ENCODE measurements around the gene UVRAG.
"Not testable (repeated sequence)": the region's sequence is repeated elsewhere in the genome, so short reads cannot be mapped to it uniquely, and the experiment has no call there.

Gene UVRAG

DNA sequence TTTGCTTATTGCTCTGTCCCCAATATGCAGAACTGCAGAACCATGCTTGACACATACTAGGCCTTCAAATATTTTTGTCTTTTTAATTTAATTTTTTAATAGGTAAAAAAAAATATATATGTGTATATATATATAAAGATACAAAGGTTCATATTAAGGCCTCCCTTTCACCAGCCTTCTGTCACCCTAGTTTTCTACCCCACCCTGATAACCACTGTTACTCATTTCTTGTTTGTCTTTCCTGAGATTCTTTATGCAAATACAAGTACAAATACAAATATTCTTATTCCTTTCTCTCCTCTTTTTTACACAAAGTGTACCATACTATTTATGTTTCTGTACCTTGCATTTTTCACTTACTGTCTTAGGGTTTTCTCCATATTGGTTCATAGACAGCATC is 43.0 kb downstream of the UVRAG start:
- Histone ChIP-seq H3K36me3 (ENCODE audit: insufficient read depth, low read length) (no peaks in the 10 kb centered on the region), H3K4me1 (ENCODE audit: insufficient read depth, low read length) (no peaks in the 10 kb centered on the region), H3K9me3 (ENCODE audit: control insufficient read depth, insufficient read depth, low read length) (no peaks in the 10 kb centered on the region), H3K9ac (ENCODE audit: low read depth, low read length) (no peak overlapping the region)

DNA sequence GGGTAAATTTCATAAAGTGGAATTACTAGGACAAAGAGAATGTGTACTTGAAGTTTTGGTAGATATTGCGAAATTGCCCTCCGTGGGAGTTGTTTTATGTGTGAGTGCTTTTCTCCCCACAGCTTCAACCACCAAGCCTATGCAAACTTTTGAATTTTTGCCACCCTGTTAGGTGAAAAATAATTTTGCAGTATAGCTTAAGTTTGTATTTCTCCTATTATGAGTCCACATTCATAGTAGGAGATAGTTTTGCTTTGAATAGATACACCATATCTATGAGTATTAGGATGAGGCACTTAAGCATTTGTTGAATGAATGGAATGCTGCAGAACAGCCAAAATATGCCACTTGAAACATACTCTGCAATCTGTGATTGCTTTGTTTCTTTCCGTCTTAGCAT is 43.6 kb downstream of the UVRAG start:
- Histone ChIP-seq H3K9ac (ENCODE audit: low read depth, low read length) (no peak overlapping the region), H3K4me1 (ENCODE audit: insufficient read depth, low read length) (no peaks in the 10 kb centered on the region), H3K36me3 (ENCODE audit: insufficient read depth, low read length) (no peaks in the 10 kb centered on the region), H3K9me3 (ENCODE audit: control insufficient read depth, insufficient read depth, low read length) (no peaks in the 10 kb centered on the region)

DNA sequence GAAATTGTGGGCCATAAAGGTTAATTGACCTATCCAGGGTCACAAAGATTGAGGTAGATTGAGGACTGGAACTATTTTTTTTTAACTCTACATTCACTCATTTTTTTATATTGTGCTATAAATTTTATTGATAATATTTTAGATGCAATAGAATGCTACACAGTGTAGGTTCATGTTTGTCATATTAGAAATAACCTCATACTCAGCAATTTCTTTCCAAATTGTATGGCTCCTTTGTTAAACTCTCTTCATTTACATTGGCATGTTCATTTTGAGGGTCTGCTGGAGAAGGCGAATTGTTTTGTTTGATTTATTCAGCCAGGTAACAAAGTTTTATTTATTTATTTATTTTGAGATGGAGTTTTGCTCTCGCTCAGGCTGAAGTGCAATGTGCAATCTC is 44.6 kb downstream of the UVRAG start:
- no peaks in the 10 kb centered on the region for H3K36me3 ChIP-seq (ENCODE audit: insufficient read depth, low read length)
- H3K9me3 ChIP-seq (ENCODE audit: control insufficient read depth, insufficient read depth, low read length): no peaks in the 10 kb centered on the region
- H3K4me1 ChIP-seq (ENCODE audit: insufficient read depth, low read length): no peaks in the 10 kb centered on the region
- no peak overlapping the region for H3K9ac ChIP-seq (ENCODE audit: low read depth, low read length)

DNA sequence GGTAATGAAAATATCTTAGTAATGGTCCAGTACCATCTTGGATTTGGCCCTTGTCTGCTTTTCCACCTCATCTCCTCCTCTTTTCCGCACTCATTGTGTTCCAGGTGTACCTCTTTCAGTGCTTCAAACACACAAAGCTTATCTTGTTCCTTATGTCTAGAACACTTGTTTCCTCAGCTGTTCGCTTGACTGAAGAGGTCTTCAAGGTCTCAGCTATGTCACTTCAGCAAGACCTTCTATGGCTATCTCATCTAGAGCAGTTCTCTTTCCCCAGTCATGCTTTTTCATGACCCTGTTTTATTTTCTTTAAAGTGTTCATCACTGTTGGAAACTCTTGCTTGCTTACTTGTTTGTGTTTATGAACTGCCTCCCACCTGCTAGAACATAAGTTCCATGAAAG is 47.4 kb downstream of the UVRAG start:
- Histone ChIP-seq H3K9ac (ENCODE audit: low read depth, low read length) (no peak overlapping the region), H3K4me1 (ENCODE audit: insufficient read depth, low read length) (no peaks in the 10 kb centered on the region), H3K9me3 (ENCODE audit: control insufficient read depth, insufficient read depth, low read length) (no peaks in the 10 kb centered on the region), H3K36me3 (ENCODE audit: insufficient read depth, low read length) (no peaks in the 10 kb centered on the region)

DNA sequence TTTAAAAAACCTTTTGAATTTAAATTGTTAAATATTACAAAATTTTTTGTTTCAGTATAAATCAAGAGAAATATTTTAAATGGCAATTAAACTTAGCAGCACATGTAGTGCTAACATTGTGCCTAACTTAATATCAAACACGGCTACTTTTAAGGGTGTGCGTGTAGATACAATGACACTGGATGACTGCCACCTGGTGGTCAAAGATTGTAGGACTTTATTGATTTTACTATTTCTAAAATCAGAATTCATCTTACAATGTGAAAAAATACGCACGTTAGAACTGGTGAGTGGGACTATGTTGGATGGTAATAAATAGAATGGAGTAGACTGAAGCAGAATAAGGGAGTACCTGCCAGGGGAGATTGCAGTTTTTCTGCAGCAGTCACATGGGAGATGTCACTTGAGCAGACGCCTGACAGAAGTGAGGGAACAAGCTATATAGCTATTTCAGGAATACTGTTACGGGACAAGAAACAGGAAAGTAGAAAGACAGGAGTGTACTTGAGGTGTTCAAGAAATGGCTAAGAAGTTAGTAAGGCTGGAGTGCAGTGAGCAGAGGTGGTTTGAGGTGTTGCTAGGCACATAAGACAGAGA is 52.9 kb downstream of the UVRAG start:
- Histone ChIP-seq H3K36me3 (ENCODE audit: insufficient read depth, low read length) (no peaks in the 10 kb centered on the region), H3K9ac (ENCODE audit: low read depth, low read length) (no peak overlapping the region), H3K4me1 (ENCODE audit: insufficient read depth, low read length) (no peaks in the 10 kb centered on the region), H3K9me3 (ENCODE audit: control insufficient read depth, insufficient read depth, low read length) (no peaks in the 10 kb centered on the region)

DNA sequence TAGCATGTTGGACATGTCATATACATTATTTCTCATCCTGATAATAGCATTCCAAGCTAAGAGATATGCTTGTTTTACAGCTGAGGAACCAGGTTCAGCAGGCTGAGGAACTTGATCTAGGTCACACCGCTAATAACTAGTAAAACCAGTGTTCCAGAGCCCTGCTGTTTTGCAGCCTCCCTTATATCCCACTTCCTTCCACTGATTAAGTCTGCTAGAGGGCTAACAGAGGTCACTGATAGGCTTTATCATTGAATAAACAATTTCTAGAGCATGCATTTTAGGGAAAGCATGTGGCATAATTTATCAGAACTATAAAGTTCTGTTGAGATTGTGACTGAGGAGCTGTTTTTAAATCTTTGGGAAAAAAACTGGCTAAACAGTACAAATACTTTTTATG is 54.0 kb downstream of the UVRAG start:
- no peaks in the 10 kb centered on the region for H3K9me3 ChIP-seq (ENCODE audit: control insufficient read depth, insufficient read depth, low read length)

DNA sequence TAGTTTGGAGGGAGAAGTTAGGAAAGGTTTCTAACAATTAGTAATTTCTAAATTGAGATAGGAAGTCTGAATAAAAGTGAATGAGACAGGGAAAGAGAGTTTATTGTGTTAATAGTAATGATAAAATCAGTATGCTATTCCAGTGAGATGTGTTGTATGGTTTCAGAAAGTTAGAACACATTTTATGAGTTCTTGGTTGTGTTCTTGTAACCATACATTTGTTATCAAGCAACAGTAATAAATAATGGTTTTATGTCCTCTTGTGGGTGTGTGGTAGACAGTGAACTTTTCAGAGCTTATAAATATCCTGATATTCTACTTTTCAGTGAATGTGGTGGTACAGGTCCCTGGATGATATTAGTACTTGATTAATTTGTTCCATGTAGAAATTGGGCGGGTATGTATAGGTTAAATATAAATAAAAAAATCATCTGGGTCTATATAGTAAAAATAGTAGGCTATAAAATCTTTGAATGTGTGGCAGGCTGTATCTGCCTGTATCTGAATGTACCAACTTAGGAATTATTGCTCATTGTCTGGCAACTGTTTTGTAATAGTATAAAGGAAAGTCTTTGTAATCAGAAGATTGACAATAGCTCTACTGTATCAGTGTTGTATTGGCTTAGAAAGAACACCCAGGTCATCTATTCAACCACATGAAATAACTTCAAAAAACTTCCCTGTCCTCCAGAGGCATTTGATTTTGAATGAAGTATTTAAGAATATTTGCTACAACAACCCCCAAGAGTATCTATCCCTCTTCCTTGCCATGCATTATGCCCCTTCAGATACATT is 54.8 kb downstream of the UVRAG start:
- no peaks in the 10 kb centered on the region for H3K36me3 ChIP-seq (ENCODE audit: insufficient read depth, low read length)
- no peaks in the 10 kb centered on the region for H3K4me1 ChIP-seq (ENCODE audit: insufficient read depth, low read length)
- no peak overlapping the region for H3K9ac ChIP-seq (ENCODE audit: low read depth, low read length)
- H3K9me3 ChIP-seq (ENCODE audit: control insufficient read depth, insufficient read depth, low read length): no peaks in the 10 kb centered on the region

More for the DNA sequence above, 54.0 kb downstream of the UVRAG start:
- Histone ChIP-seq H3K4me1 (ENCODE audit: insufficient read depth, low read length) (no peaks in the 10 kb centered on the region), H3K9ac (ENCODE audit: low read depth, low read length) (no peak overlapping the region), H3K36me3 (ENCODE audit: insufficient read depth, low read length) (no peaks in the 10 kb centered on the region)

DNA sequence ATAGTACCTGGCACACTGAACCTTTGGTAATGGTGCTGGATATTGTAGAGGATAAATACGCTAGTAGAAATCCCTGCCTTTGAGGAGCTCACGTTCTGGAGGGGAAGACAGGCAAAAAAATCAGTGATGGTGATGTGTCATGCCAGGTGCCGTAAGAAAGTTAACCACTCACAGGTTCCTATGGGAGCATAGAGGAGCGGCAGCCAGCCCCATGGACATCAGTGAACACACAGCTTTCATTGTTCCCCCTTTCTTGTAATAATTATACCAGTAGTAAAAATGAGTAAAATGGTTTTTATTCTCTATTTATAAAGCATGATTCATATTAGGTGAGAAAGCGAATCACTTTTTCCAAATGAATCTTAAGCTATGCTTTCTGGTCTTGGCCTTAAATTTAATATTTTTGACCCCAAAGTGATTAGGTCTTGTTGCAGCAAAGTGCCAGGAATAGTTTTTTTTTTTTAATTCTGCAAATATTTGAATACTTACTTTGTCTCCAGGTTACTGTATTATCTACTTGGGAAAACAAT is 57.9 kb downstream of the UVRAG start:
- H3K9ac ChIP-seq (ENCODE audit: low read depth, low read length): no peak overlapping the region
- no peaks in the 10 kb centered on the region for H3K9me3 ChIP-seq (ENCODE audit: control insufficient read depth, insufficient read depth, low read length)
- no peaks in the 10 kb centered on the region for H3K36me3 ChIP-seq (ENCODE audit: insufficient read depth, low read length)
- H3K4me1 ChIP-seq (ENCODE audit: insufficient read depth, low read length): no peaks in the 10 kb centered on the region

DNA sequence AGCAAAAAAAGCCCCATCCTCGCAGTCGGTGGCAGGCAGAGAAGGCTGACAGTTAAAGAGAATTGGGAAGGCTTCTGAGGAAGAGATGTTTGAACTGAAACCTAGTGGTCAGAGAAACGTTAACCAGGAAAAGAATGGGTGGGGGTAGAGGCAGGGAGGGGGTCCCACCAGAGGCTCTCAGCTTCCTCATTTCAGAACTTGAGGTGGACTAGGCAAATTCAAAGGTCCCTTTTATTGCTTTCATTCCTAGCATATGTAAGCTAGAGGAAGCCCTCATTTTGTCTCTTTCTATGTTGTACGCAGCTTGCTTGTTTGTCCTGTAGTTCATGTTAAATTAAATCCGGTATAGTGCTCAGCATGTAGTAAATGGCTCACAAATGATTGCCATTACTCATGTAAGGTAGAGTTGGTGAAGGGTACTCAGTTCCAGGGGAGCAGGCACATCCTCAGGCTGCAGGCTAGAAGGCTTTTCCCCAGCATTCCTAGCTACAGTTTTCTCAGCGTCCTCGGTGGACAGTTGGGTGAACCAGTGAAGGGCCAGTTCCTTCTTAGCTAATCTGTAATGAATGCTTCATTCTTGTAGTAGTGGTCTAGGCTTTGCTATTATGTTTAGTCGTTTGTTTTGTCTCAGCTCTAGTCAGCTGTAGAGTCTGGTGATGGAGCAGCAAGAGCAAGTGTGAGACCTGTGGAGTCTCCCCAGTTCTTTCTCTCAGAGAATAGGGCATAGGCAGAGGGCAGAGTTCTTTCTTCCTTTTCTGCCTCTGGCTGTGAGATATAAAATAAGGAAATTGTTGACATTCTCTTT is 58.6 kb downstream of the UVRAG start:
- Histone ChIP-seq H3K4me1 (ENCODE audit: insufficient read depth, low read length) (no peaks in the 10 kb centered on the region), H3K9ac (ENCODE audit: low read depth, low read length) (no peak overlapping the region), H3K9me3 (ENCODE audit: control insufficient read depth, insufficient read depth, low read length) (no peaks in the 10 kb centered on the region), H3K36me3 (ENCODE audit: insufficient read depth, low read length) (no peaks in the 10 kb centered on the region)

DNA sequence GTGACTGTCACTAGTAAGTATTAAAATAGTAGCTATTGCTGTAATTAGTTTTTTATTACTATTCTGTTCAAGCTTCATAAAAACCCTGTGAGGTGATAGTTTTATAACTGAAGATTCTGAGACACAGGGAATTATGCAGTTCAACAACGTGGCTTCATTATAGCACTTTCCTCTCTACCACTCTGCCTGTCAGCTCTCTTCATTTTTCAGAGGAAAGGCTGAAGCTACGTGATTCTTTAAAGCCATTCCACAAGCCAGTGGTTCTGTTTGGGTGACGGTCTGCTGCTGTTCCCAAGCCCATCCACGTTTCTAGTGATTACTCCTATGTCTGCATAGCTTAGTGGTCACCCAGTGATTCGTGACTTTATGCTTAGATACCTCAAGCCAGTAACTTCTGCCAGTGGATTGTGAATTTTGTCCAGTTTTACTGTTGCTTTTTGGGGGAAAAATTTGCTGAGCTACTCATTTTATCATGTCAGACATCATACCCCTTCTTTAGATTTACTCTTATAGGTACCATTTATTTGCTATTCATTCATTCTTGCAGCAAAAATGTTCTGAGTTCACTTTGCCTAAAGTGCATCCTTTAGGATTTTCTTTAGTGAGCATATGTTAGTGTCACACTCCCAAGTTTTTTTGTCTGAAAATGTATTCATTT is 59.8 kb downstream of the UVRAG start:
- no peaks in the 10 kb centered on the region for H3K36me3 ChIP-seq (ENCODE audit: insufficient read depth, low read length)
- no peaks in the 10 kb centered on the region for H3K9me3 ChIP-seq (ENCODE audit: control insufficient read depth, insufficient read depth, low read length)
- no peak overlapping the region for H3K9ac ChIP-seq (ENCODE audit: low read depth, low read length)
- no peaks in the 10 kb centered on the region for H3K4me1 ChIP-seq (ENCODE audit: insufficient read depth, low read length)

DNA sequence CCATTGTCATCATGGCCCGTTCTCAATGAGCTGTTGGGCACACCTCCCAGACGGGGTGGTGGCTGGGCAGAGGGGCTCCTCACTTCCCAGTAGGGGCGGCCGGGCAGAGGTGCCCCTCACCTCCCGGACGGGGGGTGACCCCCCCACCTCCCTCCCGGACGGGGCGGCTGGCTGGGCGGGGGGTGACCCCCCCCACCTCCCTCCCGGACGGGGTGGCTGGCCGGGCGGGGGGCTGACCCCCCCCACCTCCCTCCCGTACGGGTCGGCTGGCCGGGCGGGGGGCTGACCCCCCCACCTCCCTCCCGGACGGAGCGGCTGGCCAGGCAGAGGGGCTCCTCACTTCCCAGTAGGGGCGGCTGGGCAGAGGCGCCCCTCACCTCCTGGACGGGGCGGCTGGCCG is 62.3 kb downstream of the UVRAG start:
- H3K4me1 ChIP-seq (ENCODE audit: insufficient read depth, low read length); H3K9ac ChIP-seq (ENCODE audit: low read depth, low read length); H3K9me3 ChIP-seq (ENCODE audit: control insufficient read depth, insufficient read depth, low read length); H3K36me3 ChIP-seq (ENCODE audit: insufficient read depth, low read length): not testable (repeated sequence)

DNA sequence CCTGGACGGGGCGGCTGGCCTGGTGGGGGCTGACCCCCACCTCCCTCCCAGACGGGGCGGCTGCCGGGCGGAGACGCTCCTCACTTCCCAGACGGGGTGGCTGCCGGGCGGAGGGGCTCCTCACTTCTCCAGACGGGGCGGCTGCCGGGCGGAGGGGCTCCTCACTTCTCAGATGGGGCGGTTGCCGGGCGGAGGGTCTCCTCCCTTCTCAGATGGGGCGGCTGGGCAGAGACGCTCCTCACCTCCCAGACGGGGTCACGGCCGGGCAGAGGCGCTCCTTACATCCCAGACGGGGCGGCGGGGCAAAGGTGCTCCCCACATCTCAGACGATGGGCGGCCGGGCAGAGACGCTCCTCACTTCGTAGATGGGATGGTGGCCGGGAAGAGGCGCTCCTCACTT is 62.9 kb downstream of the UVRAG start:
- not testable (repeated sequence) for H3K9me3 ChIP-seq (ENCODE audit: control insufficient read depth, insufficient read depth, low read length); H3K9ac ChIP-seq (ENCODE audit: low read depth, low read length); H3K4me1 ChIP-seq (ENCODE audit: insufficient read depth, low read length); H3K36me3 ChIP-seq (ENCODE audit: insufficient read depth, low read length)

DNA sequence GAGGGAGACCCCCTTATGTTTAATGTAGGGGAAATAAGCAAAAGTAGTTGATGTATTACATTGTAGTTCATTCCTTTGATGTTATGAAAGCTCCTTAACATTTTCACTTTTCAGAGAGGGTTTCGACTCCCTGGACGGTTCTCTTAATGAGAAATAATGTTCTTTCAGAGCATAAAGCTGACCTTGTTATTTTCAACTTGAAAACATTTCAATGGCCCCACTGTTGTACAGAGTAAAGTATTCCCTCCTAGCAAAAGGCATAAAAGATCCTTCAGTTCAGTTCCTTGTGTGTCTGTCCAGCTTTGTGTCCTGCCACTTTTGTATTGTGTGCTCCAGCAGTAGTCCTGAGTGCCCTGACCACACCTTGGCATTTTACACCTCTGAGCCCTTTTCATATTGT is 63.9 kb downstream of the UVRAG start:
- H3K4me1 ChIP-seq (ENCODE audit: insufficient read depth, low read length): no peaks in the 10 kb centered on the region
- no peaks in the 10 kb centered on the region; the same call in 1 of the 2 replicates for H3K36me3 ChIP-seq (ENCODE audit: insufficient read depth, low read length)

DNA sequence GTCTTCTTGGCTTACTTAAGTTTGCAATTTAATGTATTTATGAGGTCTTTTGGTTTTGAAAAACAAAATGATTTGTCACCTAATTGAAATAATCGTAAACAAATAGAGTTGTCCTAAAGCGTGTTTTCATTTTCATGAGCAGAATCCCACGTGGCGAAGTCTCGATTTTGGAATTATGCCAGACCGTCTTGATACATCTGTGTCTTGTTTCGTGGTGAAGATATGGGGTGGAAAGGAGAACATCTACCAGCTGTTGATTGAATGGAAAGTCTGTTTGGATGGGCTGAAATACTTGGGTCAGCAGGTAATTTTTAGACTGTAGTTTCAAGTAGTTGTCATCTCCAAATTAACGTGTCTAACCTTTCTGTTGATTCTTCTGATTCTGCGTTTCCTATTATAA is 64.7 kb downstream of the UVRAG start:
- H3K4me1 ChIP-seq (ENCODE audit: insufficient read depth, low read length): no peaks in the 10 kb centered on the region
- H3K9me3 ChIP-seq (ENCODE audit: control insufficient read depth, insufficient read depth, low read length): no peaks in the 10 kb centered on the region
- H3K36me3 ChIP-seq (ENCODE audit: insufficient read depth, low read length): no peaks in the 10 kb centered on the region; the same call in 1 of the 2 replicates
- H3K9ac ChIP-seq (ENCODE audit: low read depth, low read length): no peak overlapping the region

More for the DNA sequence above, 63.9 kb downstream of the UVRAG start:
- Histone ChIP-seq H3K9me3 (ENCODE audit: control insufficient read depth, insufficient read depth, low read length) (no peaks in the 10 kb centered on the region), H3K9ac (ENCODE audit: low read depth, low read length) (no peak overlapping the region)

Data from ES-I3 (cell line).